DMS 273 treated with DMSO at 0.1 percent for 48 hours (cell line): ENCODE data around the gene SCRG1.

ENCODE experiments used
- DNase-seq: peaks from one replicate; lab custom pipeline; 2025; lab: John Stamatoyannopoulos, UW

The SCRG1 gene

GRCh38 chr4:173362666-173363065 lies 36.2 kb downstream of the SCRG1 start:
- no peak for DNase-seq

- DNase-seq: no peak
Measured at GRCh38 chr4:173360587-173361221, 38.2 kb downstream of the SCRG1 start.

GRCh38 chr4:173357939-173358338 lies 41.0 kb downstream of the SCRG1 start:
- no peak for DNase-seq

- no peak for DNase-seq
Measured at GRCh38 chr4:173347467-173347866, 51.4 kb downstream of the SCRG1 start.

GRCh38 chr4:173346074-173346473 lies 52.8 kb downstream of the SCRG1 start:
- DNase-seq: no peak

GRCh38 chr4:173345648-173346047 lies 53.3 kb downstream of the SCRG1 start:
- DNase-seq: no peak

- no peak for DNase-seq
Measured at GRCh38 chr4:173343832-173344397, 55.0 kb downstream of the SCRG1 start.

GRCh38 chr4:173337463-173337862 lies 61.5 kb downstream of the SCRG1 start:
- DNase-seq: no peak

GRCh38 chr4:173334891-173335752 lies 63.8 kb downstream of the SCRG1 start:
- peak; percentile 41 for DNase-seq
